ENCODE measurements around the gene FMN2.

DNA sequence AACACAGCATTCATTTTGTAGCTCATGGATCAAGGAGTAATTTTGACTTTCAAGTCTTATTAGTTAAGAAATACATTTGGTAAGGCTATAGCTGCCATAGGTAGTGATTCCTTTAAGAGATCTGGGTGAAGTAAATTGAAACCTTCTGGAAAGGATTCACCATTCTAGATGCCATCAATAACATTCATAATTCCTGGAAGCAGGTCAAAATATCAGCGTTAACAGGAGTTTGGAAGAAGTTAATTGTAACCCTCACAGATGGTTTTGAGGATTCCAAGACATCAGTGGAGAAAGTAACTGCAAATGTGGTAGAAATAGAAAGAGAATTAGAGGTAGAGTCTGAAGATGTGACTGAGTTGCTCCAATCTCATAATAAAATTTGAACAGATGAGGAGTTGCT is 303.7 kb downstream of the FMN2 start:
- TF ChIP-seq POLR2A (IDR thresholded peaks at IDR 0.05) (no peak), EP300 (IDR thresholded peaks at IDR 0.05; ENCODE audit: low read depth) (no peak), POLR2AphosphoS5 (IDR thresholded peaks at IDR 0.05) (no peak)
